Endothelial cell of hepatic sinusoid (primary cell): ENCODE data around the gene SKI.

ENCODE experiments used
- in situ Hi-C: cut with HindIII; loops from 2 replicates; pipeline ENCODE4 v1.10.0; 2017; ENCODE audit warnings: low sequenced_read_pairs

Gene SKI

DNA sequence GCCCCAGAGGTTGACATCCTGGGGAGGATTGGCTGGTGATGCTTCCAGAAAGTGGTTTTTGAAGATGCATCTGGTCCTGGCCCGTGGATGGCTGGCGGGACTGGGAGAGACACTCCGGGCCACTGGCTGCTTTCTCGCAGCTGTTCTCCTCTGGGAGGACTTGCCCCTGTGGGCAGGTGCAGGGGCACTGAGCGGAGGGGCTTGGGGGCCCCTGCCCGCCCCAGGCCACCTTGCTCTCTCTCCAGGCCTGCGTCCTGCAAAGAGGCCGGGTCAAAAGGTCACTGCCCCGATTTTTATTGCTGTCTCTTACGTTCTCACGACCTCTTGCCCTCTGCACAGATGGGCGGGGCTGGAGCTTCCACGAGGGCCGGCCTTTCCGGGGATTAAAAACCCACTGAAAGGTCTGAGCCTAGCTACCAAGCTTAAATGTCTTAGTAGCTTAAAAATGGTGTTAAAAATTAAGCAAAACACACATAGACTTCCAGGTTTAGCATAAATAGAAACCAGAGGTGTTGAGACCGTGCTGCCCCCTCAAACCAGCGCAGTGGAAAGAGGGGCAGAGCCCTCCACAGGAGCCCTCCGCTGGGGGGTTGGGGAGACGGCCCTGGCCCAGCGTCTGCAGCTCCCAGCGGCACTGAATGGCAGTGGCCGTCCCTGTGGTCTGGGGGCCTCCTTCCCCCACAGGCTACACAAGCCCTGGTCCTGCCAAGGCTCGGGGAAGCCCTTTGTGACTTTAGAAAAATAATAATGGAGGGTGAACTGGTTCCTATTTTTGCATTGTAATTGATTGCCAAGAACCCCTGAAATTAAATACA, 43.9 kb downstream of the SKI start:
- in situ Hi-C loops: loop anchor here (5.0 kb wide), 1 partner anchor 75 kb away; no protein-coding TSS in a partner anchor

DNA sequence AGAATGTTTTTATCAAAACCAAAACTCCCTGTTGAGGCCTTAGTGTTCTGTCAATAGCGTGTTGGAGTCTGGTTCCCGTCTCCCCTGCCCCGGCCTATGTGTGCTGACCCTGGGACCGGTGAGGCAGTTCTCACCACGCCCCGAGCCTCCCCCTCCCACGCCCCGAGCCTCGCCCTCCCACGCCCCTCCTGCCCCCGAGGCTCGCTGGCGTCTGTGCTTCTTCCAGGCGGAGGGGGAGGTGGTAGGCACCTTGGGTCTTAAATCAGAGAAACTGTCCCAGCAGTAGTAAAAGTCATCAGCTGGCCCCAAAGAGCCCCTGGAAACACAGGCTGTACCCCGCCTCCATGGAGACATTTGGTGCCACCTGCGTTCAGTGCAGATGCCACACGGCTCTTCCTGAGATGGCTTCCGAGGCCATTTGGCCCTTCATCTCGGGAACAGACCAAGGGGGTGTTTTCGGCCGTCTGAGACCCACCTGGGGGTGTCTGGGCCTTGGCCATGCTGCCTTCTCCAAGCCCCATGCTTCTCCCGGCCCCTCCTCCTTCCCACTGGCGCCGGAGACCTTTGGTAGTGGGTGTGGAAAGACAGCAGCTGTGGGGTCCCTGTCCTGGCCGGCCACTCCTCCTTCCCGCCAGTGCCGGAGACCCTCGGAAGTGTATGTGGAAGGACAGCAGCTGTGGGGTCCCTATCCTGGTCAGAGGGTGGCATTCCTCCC, 44.7 kb downstream of the SKI start:
- in situ Hi-C loops: loop anchor here (5.0 kb wide), 1 partner anchor 76 kb away; no protein-coding TSS in a partner anchor

DNA sequence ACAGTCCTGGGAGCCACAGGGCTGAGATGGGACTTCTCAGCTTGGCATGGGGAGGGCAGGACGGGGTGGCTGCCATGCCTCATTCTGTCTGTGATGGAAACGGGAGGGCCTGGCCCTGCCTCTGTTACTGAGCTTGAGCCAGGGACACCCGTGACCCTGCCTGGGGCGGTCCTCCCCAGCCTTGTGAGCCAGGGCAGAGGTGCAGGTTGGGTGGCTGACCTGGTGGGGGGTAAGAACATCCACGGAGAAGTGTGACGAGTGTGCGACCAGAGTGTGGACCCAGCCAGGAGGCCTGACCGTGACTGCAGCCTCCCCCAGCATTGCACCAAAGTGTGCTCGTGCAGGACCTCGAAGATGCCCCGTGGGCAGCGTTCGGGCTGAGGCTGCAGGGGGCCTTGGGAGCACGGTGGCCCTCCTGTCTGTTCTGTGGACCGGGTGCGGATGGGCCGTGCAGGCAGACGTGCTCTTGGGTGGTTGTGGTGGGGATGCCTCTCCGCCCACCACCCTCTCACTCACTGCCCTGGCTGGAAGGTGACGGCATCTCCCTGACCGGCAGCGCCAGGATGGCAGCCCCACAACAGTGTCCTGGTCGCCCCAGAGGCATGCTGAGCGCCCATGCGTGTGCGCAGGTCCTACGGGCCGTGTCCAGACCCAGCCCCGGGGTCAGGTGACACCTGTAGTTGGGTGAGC, 45.4 kb downstream of the SKI start:
- in situ Hi-C loops: loop anchor here (5.0 kb wide), 1 partner anchor 76 kb away; no protein-coding TSS in a partner anchor

DNA sequence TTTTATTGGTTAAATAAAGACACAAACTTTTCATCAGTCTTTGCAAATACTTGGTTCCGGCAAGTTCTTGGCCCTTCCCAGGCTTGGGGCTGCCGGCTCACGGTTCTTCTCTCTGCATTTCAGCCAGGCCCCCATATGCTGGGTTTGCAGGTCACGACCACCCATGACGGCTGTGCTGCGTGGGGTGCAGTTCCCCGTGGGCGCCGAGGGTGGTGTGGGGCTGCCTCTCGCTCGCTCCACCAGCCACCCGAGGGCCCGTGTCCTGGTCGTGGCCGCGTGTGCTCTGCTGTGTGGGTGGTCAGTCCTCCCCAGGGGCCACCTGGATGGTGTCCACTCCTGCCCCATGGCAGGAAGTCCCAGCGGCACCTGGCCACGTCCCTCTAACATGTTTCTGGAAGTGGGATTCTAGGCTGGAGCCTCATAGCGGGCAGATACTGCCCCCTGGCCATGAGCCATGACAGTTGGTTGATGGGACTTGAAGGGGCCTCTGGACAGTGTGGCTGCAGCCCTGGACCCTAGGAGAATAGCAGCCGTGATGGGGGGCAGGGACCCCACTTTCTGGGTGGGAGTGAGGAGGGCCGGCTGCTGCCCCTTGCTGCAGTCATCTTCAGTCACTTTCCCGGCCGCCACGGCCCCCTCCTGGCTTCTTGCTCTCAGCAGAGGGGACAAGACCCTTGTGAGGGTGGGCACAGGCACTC, 46.3 kb downstream of the SKI start:
- in situ Hi-C loops: loop anchor here (5.0 kb wide), 1 partner anchor 77 kb away; no protein-coding TSS in a partner anchor

DNA sequence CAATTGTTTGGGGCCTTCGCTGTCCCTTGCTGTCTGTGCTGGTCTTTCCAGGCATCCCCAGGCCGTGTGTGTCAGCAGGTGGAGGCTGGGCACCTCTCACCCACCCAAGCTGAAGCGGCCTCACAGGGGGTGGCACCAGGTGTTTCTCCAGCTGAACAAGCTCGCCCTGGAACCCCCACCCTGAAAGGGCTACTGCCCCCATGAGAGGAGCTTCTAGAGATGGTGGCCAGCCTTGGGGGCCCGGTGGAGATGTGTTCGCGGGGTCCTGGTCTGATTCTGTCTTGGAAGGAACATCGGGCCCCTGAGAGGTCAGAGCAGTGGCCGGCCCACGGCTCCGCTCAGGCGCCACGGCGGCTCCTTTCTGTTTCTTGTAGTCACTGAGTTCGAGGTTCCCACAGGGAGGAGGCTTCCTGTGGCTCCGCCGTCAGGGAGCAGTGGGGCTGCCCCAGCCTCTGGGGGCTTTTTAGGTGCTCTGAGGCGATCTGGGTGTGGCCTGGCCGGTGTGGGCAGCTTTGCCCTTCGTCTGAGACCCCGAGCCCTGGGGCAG, 46.9 kb downstream of the SKI start:
- in situ Hi-C loops: loop anchor here (5.0 kb wide), 1 partner anchor 78 kb away; no protein-coding TSS in a partner anchor

DNA sequence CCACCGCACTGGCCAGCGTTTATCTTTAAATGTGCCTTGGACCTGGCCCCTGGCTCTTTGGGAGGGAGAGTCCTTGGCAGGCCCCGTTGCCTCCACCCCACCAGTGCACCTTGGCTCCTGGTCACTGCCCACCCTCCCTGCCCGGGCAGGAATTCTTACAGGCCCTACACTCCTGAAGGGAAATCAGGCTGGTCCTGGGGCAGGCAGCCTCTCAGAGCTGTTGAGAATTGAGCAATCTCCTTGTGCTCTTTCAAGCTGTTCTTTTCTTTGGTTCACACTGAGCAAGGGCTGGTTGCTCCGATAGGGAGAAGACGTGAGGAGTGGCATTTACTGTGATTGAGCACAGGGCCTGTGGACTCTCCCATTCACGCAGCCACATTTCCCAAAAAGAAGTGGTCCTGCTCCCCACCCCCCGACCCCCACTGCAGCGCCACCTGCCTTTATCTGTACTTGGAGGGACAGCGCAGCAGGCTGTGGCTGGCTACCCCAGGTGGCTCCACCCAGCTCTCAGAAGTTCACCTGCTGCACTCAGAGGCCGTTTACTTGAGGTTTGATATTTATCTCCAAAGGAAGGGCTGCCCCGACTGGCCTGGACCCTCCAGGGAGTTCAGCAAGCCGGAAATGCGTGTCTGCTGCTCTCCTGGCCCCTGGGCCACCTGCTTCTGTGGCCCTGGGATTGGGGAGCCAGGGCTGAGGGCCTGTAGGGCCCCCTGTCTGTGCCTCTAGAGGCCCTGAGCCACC, 47.8 kb downstream of the SKI start:
- in situ Hi-C loops: no loop called here

DNA sequence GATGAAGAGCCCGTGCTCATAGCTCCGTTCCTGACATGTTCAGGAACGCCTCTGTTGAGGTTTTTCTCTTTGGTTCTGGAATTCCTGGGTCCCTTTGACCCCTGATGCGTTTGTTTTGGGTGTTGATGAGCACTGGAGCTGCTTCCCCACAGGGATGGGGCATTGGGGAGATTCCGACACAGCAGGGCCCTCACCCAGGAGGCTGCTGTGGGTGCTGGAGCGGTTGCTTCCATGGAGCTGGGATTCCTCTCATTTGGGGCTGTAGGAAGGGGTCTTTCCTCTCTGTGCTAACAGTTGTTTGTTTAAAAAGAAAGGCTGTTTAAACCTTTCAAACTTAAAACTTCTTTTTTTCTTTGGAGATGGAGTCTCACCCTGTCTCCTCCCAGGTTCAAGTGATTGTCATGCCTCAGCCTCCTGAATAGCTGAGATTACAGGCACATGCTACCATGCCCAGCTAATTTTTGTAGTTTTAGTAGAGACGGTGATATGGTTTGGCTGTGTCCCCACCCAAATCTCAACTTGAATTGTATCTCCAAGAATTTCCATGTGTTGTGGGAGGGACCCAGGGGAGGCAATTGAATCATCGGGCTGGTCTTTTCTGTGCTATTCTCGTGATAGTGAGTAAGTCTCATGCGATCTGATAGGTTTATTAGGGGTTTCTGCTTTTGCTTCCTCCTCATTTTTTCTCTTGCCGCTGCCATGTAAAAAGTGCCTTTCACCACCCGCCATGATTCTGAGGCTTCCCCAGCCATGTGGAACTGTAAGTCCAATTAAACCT, 48.9 kb downstream of the SKI start:
- in situ Hi-C loops: no loop called here

- in situ Hi-C loops: no loop called here
These were observed 49.8 kb downstream of the SKI start for GRCh38 chr1:2277741-2278488.

GRCh38 chr1:2278591-2279209, 50.6 kb downstream of the SKI start:
- in situ Hi-C loops: no loop called here

DNA sequence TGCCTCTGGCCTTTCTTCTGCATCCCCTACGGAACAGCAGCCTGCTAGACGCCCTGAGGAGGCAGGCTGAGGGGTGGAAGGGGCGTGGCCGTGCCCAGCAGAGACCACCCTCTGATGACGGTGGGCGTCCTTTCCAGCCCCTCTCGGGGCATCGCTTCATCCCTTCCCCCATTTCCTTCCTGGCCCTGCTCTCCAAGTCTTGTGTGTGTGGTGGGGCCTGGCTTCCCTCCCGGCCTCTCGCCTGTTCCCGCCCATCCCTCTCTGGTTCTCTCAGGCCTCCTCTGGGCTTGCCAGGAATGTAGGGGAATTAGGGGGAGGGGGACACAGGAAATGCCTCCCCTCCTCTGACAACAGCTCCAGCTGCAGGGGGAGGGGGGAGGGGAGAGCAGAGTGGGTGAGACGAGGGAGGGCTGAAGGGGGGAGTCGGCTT, 51.1 kb downstream of the SKI start:
- in situ Hi-C loops: no loop called here

- in situ Hi-C loops: no loop called here
These were observed 51.7 kb downstream of the SKI start for GRCh38 chr1:2279817-2280216.

- in situ Hi-C loops: no loop called here
These were observed 54.6 kb downstream of the SKI start for GRCh38 chr1:2282556-2283270.

GRCh38 chr1:2283371-2283990, 55.4 kb downstream of the SKI start:
- in situ Hi-C loops: no loop called here

DNA sequence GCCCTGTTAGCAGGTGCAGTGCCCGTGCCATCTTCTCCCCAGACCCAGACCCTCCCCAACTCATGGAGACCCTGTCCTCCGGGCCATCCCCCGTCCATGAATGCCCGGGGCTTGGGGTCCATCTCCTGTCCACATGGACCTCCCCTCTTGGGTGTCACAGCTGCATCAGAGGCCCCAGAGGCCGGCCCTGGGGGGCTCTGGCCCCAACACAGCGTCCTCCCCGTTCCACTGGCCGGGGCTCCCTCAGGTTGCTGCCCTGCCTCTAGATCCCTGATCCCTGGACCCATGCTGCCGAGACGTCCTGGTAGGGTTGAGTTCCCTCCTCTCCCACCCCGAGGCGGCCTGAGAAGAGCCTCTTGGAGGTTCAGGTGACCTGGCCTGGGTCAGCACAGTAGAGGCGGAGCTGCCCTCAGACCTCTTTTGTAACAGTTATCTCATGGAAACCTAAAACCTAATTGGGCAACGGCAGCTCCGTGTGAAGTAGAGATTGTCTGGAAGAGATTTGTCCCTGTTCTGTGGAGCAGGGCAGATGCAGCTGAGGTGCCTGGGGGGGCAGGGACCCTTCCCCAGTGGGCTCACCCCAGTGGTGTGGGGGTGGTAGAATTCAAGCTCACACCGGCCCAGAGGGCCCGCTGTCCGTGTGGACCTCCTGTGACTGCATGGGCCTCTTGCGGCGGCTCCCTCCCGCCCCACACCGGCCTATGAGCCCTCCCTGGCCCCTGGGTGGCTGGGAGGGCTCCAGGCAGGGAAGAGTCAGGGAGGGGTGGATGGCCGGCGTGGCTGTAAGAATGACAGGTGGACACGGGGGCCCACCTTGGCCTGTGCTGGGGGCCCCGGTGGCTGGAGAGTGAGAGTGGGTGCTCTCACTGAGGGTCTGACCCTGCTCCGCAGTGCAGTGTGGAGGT, 56.1 kb downstream of the SKI start:
- in situ Hi-C loops: no loop called here

DNA sequence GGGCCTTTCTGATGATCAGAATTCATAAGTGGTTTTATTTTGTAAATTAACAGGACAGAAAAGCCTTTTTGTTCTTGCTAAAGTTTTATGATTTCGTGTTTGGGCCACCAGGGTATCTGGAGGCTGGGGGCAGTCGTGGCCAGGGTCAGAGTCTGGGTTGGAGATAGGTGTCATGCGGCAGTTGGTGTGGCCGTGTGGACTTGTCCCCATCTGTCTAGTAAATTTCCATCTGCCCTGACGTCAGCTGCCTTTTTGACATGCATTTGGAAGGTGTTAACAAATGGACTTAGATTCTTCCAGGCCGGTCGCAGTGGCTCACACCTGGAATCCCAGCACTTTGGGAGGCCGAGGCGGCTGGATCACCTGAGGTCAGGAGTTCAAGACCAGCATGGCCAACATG, 56.8 kb downstream of the SKI start:
- in situ Hi-C loops: no loop called here

DNA sequence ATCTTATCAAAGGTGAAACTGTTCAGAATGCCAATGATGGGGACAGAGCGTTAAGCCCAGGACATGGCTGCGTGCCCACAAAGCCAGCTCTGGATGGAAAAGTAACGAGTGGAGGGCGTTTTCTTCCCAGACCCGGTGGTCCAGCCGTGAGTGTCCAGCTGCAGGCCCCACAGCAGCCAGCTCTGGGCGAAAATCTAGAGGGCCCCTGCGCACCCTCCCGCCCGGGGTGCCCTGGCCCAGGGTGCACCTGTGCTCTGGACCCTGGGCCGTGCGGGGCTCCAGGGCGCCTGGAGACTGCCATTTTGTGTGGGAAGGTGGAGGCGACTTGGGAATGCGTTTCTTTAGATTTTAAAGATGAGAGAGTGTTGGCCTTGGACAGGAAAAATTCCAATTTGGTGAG, 58.8 kb downstream of the SKI start:
- in situ Hi-C loops: no loop called here
